ENCODE results near the gene CERS1.

CERS1 gene

GRCh38 chr19:18839465-18840287 is 56.3 kb downstream of the CERS1 start:
- DNase-seq (ENCODE audit: low spot score): no peak

GRCh38 chr19:18834644-18834984 is 61.3 kb downstream of the CERS1 start:
- no peak for DNase-seq (ENCODE audit: low spot score)

- peak; percentile 15 for DNase-seq (ENCODE audit: low spot score)
Measured at GRCh38 chr19:18833849-18834643, 61.9 kb downstream of the CERS1 start.

- DNase-seq (ENCODE audit: low spot score): peak; percentile 8
Measured at GRCh38 chr19:18833141-18833476, 62.8 kb downstream of the CERS1 start.

GRCh38 chr19:18832306-18833140 is 63.4 kb downstream of the CERS1 start:
- DNase-seq (ENCODE audit: low spot score): peak; percentile 48

- DNase-seq (ENCODE audit: low spot score): peak; percentile 95
Measured at GRCh38 chr19:18831524-18832305, 64.2 kb downstream of the CERS1 start, which contains the start of gene UPF1. Gene UPF1 (plus strand): TSS chr19:18831959. CDS start chr19:18832210, 251 bp downstream.

GRCh38 chr19:18830488-18830887 is 65.5 kb downstream of the CERS1 start:
- DNase-seq (ENCODE audit: low spot score): no peak

GRCh38 chr19:18828786-18829185 is 67.2 kb downstream of the CERS1 start:
- no peak for DNase-seq (ENCODE audit: low spot score)
